ENCODE results near the gene TCERG1L. TPM values are rescaled to one million over a fixed set of nuclear protein-coding genes. Genes with fewer than 3 reads are reported as not detected.

The TCERG1L gene
- total RNA-seq, 1 experiment from 2014 or later = not detected

DNA sequence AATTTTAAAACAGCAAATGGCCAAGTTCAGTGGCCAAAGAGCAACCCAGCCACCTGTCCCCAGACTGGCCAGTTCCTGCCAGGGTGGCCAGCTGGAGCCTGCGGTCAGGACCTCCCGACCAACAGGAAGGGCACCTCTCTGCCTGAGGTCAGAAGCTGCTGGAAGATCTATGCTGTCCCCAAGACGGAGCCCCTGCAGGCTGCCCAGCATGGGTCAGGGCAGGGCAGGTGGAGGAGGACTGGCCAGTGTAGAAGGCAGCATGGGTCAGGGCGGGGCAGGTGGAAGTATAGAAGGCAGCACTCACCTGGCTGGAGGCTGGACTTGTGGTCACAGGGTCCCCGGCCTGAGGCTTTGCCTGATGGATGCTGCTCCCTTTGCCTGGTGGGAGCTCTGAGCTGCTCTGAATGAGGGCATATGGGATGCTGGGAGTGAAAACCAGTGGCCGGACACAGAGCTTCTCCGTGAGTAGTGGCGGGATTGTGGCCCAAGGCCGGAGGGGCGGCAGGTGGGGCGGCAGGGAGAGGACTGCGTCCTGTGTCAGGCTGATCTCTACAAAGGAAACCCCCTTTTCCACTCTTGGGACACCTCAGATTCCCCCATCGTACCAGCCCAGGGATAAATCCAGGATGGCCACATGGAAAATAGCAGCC, 229.2 kb downstream of the TCERG1L start:
- Histone ChIP-seq H3K36me3 (ENCODE audit: control insufficient read depth, insufficient read depth, low read length) (no peaks in the 10 kb centered on the region), H3K9me3 (ENCODE audit: control insufficient read depth, insufficient read depth, low read depth, low read length) (no peaks in the 10 kb centered on the region), H3K4me3 (ENCODE audit: low read depth in 2 of 2, low read length in 2 of 2) (no peak overlapping the region), H3K4me1 (ENCODE audit: control insufficient read depth, insufficient read depth, low read length) (no peaks in the 10 kb centered on the region), H3K27me3 (ENCODE audit: control insufficient read depth, insufficient read depth, low read length) (no peaks in the 10 kb centered on the region), H3K27ac (ENCODE audit: low read length) (no peak overlapping the region)
- BruUV-seq (replicated peaks) = no TSS peak
- in situ Hi-C loops (cut with HindIII; ENCODE audit: low pct_unique_long_range_greater_than_20kb, low sequenced_read_pairs) (no loop called here), intact Hi-C loops (cut with micrococcal nuclease; ENCODE audit: unreplicated experiment) (no loop called here)
- ATAC-seq (no peak), DNase-seq (ENCODE audit: low read depth, low spot score) (no peak)
- TF ChIP-seq POLR2AphosphoS5 (IDR thresholded peaks at IDR 0.05; ENCODE audit: low read depth, low read length) (no peak), REST (IDR thresholded peaks at IDR 0.05; ENCODE audit: insufficient read depth in 1 of 2, low read depth in 2 of 2, low read length in 1 of 2) (no peak), CTCF (IDR thresholded peaks at IDR 0.05) (no peak), SIN3A (IDR thresholded peaks at IDR 0.05; ENCODE audit: borderline replicate concordance, insufficient read depth, low read depth, low read length) (no peak), TCF7L2 (IDR thresholded peaks at IDR 0.05; ENCODE audit: low read depth, low read length) (no peak)
- POLR2A ChIA-PET = no interaction called here
- CTCF ChIA-PET = no interaction called here

GRCh38 chr10:131081786-131082185, 229.7 kb downstream of the TCERG1L start:
- intact Hi-C loops (cut with micrococcal nuclease; ENCODE audit: unreplicated experiment) (no loop called here), in situ Hi-C loops (cut with HindIII; ENCODE audit: low pct_unique_long_range_greater_than_20kb, low sequenced_read_pairs) (no loop called here)
- Histone ChIP-seq H3K4me3 (ENCODE audit: low read depth in 2 of 2, low read length in 2 of 2) (no peak overlapping the region), H3K27me3 (ENCODE audit: control insufficient read depth, insufficient read depth, low read length) (no peaks in the 10 kb centered on the region), H3K4me1 (ENCODE audit: control insufficient read depth, insufficient read depth, low read length) (no peaks in the 10 kb centered on the region), H3K36me3 (ENCODE audit: control insufficient read depth, insufficient read depth, low read length) (no peaks in the 10 kb centered on the region), H3K27ac (ENCODE audit: low read length) (no peak overlapping the region), H3K9me3 (ENCODE audit: control insufficient read depth, insufficient read depth, low read depth, low read length) (no peaks in the 10 kb centered on the region)
- no TSS peak for BruUV-seq (replicated peaks)
- ATAC-seq (no peak), DNase-seq (ENCODE audit: low read depth, low spot score) (no peak)
- ChIA-PET CTCF (no interaction called here), POLR2A (interaction anchor here (0.7 kb wide), 1 partner anchor 234 kb away, joined by 3 read pairs; no protein-coding TSS in a partner anchor)
- no peak for TF ChIP-seq POLR2AphosphoS5 (IDR thresholded peaks at IDR 0.05; ENCODE audit: low read depth, low read length)
- TF ChIP-seq CTCF (IDR thresholded peaks at IDR 0.05) = no peak
- no peak for TF ChIP-seq TCF7L2 (IDR thresholded peaks at IDR 0.05; ENCODE audit: low read depth, low read length)
- TF ChIP-seq SIN3A (IDR thresholded peaks at IDR 0.05; ENCODE audit: borderline replicate concordance, insufficient read depth, low read depth, low read length) = no peak
- TF ChIP-seq REST (IDR thresholded peaks at IDR 0.05; ENCODE audit: insufficient read depth in 1 of 2, low read depth in 2 of 2, low read length in 1 of 2) = no peak

Measured in Panc1 (cell line).